Stimulated activated naive CD4-positive, alpha-beta T cell (primary cell): ENCODE measurements around the gene SLC16A11.

ENCODE experiments used
- DNase-seq, 6 experiments: peaks; one replicate each; lab custom pipeline; 2025; lab: John Stamatoyannopoulos, UW

Gene SLC16A11

DNA sequence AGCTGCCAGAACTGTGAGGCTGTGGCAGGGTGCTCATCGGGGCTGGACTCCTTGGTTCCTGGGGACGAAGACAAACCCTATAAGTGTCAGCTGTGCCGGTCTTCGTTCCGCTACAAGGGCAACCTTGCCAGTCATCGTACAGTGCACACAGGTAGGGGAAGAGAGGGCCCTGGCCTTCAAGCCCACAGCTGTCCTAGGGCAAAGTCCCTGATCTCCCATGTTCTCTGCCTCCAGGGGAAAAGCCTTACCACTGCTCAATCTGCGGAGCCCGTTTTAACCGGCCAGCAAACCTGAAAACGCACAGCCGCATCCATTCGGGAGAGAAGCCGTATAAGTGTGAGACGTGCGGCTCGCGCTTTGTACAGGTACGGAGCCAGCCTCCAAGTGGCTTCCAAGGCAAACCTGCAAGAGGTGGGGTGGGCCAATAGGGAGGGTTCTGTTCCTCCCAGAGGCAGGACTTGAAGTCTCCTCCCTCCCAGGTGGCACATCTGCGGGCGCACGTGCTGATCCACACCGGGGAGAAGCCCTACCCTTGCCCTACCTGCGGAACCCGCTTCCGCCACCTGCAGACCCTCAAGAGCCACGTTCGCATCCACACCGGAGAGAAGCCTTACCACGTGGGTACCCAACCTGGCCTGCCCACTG, 17.3 kb downstream of the SLC16A11 start:
- DNase-seq = no peak

DNA sequence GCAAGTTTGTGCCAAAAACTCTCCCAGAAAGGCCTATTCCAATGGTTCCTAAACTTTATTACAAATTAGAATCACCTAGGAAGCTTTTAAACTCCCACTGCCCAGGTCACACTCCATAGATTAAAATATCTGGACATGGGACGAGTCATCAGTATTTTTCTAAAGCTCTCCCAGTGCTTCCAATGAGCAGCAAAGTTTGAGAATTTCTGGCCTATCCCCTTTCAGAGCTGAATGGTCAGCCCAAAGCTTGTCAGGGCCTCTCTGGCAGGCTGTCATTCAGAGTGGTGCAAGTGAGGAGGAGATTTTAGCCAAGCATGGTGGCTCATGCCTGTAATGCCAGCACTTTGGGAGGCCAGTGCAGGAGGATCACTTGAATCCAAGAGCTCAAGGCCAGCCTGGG, 18.6 kb downstream of the SLC16A11 start:
- no peak for DNase-seq

DNA sequence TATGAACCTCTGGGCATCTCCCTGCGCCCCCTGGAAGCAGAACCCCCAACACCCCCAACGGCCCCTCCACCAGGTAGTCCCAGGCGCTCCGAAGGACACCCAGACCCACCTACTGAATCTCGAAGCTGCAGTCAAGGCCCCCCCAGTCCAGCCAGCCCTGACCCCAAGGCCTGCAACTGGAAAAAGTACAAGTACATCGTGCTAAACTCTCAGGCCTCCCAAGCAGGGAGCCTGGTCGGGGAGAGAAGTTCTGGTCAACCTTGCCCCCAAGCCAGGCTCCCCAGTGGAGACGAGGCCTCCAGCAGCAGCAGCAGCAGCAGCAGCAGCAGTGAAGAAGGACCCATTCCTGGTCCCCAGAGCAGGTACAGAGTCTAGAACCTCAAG, 19.5 kb downstream of the SLC16A11 start:
- no peak for DNase-seq

DNA sequence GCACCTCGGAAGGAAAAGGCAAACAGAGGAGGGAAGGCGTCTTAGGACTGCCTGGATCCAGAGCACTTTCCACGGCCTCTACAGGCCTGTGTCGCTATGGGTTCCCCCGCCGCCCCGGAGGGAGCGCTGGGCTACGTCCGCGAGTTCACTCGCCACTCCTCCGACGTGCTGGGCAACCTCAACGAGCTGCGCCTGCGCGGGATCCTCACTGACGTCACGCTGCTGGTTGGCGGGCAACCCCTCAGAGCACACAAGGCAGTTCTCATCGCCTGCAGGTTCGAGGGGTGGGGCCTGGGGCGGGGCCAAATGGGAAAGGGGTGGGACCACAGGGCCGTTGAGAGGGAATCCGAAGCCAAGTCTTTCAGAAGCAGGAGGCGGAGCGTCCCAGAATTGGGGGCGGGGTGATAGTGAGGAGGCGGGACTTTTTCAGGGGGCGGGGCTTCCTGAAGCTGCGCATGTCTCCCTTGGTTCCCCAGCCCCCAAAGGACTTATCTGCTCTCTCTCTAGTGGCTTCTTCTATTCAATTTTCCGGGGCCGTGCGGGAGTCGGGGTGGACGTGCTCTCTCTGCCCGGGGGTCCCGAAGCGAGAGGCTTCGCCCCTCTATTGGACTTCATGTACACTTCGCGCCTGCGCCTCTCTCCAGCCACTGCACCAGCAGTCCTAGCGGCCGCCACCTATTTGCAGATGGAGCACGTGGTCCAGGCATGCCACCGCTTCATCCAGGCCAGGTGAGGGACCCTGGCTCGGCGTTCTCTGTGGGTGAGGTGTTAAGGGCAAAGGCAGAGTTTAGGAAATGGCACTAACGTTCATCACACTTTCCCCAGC, 20.1 kb downstream of the SLC16A11 start:
- DNase-seq = peak; percentile 79 to 96 (median 90)

DNA sequence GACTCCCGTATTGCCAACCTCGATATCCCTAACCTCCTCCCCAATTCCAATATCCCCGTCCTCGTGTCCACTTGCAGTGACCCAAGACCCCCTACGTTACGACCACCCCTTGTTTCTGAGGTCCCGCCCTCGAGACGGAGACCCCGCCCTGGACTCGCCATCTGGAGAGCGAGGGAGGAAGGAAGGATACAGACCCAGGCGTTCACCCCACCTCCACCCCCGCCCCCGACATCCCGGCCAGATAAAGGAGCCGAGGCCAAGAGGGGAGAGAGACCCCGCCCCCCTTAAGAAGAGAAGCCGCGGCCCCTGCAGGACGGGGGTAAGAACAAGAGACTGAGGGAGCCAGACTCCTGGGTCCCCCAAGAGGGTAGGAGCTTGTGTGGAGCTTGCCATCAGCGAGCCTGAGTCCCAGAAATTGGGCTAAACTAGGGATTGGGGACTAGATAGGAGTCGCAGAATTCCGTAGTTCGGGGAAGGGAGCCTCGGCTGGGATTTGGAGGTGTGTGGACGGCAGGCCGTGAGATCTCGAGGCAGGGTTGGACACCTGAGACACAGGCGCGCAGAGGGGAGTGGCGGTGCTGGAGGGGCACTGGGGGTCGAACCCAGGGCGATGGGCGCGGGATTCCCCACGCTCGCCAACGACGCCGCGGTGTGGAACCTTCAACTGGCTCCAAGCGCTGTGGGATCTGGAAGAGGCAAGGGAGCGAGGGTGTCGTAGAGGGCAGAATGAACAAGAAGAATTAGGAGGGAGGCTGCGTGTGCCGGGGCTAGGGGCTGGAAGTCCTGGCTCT, 20.9 kb downstream of the SLC16A11 start, which contains the start of gene BCL6B:
TSS of gene BCL6B (plus strand) at position 270 of the 791 bp plus-strand sequence. CDS start 622 bp downstream, outside the sequence.
- DNase-seq = peak in 1 of 6 experiments; percentile 54

DNA sequence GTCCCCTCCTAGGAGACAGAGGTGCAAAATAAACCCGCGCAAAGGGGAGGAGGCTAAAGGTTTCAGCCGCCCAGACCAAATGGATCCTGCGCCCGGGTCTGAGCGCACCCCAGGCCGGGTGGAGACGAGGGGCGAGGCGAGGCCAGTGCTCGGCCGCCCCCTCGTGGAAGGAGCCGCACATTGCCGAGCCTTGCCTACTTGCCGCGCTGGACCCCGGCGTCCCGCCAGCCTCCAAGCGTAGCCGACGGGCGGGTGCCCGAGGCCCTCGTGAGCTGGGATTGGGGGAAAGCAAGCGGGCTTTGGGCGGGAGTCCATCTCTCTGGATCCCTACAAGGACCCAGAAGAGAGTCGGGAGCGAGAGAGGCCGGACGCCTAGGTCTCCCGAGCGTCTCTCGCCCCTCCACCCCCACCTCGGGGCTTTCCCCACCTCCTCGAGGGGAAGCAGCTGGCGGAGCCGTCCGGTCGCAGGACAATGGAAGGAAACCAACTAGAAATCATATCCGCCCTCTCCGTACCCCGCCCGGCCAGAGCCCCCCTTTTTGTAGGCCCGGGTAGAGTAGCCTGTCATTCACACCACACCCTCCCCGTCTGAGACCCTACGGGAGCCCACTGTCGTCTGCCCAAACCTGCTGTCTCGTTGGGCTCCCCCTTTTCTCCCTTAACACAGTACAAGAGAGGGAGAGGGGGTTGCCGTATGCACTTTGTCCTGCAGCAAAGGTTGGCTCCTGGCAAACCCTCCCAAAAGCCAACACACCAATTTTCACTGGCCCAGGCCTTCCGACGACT, 21.7 kb downstream of the SLC16A11 start:
- DNase-seq = peak; percentile 35 to 72 (median 65)

DNA sequence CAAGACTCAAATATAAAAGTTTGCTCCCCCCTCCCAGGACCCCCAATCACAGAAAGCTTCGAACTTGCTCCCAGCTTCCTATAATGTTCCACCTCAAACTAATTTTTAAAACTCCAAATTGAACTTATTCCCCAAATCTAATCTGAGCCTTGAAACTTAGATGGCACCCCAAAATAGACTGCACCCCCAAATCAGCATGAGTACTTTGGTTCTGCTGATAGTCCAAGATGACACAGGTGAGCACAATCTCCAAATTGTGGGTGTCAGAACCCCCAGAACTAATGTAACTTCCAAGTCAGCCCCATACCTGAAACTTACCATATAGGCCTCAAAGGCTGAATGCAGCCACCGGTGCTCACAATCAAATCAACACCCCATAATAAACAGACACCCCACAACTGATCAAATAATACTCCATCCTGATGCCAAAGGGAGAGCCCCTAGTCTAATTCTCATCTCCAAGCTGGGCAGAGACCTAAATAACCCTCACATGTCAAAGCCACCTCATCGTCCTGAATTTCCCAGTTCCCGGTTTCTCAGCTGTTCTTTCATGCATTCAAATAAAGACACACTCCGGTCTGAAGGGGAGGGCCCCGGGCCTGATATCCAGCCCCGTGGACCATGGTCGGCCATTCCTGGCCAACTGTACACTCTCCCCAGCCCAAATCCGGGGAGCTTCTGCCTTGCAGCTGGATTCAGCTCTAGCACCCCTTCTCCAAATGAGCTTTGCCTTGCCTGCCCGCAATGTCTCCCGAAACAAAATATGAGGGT, 22.8 kb downstream of the SLC16A11 start:
- DNase-seq = no peak

DNA sequence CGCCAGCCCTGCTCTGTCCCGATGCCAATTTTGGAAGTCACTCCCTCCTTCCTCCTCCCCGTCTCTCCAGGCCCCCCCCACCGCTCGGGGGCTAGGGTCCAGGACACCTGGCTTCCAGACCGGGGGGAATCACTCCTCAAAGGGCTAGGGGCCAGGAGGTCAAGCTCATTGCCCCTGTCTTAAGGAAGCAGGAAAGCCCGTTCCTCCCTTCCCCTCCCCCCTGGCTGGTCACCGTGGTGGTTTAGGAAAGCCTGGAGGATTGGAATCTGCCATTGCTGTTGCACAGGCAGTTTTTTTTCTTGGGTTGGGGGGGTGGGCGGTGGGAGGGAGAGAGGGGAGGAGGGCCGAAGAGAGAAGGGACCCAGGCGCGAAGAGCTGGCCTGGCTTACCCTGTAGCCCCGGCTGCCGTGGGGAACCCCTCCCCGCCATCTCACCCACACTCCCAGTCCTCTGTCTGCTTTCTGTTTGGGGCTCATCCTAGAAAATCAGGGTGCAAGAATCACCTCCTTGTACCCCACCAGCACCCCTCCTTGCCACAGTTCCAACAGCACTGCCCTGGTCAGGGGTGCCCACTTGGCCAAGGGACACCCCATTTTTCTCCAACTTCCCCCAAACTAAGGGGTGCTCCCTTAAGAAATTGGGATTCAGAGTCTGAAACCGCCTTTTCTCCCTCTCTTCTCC, 23.9 kb downstream of the SLC16A11 start:
- no peak for DNase-seq

DNA sequence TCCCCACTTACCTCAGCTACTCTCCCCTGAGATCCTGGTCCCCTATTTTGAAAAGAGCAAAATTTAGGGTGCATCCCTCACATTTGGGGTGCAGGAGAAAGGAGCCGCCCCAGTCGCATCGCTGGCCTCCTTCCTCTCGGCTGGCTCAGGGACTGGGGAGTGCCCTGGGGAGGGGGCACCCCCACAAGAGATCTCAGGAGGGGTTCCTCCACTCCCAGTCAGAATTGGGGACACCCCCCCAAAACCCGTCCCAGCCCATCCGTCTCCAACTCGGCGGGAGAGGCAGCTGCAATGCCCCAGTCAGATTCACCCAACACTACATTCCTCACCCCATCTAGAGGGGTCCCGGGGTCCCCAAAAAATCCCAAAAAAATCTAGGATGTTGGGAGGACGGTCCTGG, 24.5 kb downstream of the SLC16A11 start:
- DNase-seq = no peak

DNA sequence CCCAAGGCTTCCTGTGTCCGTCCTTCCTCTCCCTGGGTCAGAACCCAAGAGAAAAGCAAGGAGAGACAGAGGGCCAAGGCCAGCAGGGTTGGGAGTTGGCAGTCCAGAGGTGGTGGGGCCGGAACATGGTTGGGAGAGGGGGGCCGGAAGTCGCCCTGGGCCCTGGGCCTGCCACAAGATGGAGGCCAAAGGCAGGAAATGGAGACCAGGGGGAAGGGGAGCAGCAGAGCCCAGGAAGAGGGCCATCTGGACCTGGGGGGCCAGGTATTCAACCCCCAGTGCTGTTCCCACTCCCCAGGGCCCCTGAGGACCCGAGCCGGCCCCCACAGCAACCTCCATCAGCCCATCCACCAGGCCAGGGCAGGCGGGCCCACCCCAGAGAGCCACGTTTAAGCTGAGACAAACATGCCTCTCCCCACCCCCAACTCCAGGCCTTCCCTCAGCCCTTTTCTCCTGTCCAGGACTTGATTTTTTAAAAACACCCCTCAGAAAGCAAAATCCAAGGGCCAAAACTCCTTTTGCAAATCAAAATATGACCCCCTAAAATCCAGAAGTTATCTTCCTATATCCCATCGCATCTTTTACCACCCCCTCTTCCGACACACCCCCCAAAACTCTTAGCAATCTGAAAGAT, 25.4 kb downstream of the SLC16A11 start:
- DNase-seq = no peak

DNA sequence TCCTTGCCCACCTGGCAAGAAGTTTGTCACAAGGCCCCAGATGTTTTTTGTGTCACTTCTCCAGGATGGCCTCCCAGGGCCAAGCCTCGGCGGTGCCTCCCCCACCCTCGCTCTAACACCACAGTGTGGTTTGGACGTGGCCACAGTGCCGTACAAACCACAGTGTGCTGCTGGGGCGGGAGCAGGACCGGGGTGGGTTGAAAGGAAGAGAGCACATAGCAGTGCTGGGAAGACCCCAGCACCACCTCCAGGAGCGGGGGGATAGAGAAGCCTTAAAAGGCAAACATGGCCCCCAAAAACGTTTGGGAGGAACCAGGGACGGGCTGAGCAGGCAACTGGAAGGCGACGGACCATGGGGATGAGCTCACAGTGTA, 26.1 kb downstream of the SLC16A11 start:
- no peak for DNase-seq

DNA sequence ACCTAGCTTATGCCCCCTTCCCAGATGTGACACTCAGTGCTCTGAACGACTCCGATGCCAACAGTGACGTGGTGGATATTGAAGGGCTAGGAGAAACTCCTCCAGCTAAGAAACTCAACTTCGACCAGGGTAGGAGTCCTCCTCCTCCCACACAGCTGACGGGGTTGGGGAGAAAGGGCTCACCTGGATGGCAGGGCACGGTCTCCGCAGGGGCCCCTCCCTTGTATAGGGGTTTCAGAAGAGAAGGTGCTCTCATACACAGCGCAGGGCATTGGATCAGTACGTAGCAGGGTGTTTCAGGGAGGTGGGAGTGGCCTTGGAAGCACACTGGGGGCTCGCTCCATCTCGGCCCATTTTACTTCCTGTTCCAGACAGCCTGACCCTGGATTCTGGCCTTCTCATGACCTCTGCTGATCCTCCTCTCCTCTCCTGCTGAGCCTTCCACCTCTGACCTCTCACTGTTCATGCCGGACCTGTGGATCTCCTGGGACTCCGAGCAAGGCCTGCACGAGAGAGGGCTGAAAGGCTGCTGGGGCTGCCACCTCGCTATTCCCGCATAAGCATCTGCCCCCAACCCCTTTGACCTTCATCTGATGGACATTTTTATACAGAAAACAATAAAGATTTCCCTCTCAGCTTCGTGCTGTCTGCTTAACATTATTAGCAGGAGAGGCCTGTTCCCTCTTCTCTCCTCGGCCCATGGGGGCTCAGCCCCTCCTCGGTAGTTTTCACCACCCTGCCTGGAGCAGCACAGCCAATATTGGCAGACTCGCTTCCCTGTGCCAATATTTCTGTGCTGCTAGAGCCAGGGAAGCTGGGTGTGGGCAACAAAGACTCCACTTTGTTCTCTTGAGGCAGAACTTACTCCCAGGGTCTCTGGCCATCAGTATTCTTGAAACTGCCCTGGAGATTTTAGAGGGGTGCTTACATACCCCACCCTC, 26.7 kb downstream of the SLC16A11 start:
- DNase-seq = no peak

DNA sequence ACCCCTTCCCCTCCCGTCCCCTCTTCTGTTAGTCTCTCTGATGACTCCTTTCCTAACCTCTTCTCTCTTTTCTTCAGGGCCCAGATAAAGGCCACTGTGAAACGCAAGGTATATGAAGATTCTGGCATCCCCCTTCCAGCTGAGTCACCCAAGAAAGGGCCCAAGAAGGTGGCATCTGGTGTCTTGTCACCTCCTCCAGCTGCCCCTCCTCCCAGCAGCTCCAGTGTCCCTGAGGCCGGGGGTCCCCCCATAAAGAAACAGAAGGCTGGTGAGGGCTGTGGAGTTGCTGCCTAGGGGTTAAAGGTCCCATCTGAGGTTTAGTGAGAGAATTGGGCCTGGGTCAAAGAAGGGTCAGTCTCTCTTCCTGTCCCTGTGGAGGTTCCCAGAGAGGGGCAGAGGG, 27.5 kb downstream of the SLC16A11 start:
- DNase-seq = no peak

DNA sequence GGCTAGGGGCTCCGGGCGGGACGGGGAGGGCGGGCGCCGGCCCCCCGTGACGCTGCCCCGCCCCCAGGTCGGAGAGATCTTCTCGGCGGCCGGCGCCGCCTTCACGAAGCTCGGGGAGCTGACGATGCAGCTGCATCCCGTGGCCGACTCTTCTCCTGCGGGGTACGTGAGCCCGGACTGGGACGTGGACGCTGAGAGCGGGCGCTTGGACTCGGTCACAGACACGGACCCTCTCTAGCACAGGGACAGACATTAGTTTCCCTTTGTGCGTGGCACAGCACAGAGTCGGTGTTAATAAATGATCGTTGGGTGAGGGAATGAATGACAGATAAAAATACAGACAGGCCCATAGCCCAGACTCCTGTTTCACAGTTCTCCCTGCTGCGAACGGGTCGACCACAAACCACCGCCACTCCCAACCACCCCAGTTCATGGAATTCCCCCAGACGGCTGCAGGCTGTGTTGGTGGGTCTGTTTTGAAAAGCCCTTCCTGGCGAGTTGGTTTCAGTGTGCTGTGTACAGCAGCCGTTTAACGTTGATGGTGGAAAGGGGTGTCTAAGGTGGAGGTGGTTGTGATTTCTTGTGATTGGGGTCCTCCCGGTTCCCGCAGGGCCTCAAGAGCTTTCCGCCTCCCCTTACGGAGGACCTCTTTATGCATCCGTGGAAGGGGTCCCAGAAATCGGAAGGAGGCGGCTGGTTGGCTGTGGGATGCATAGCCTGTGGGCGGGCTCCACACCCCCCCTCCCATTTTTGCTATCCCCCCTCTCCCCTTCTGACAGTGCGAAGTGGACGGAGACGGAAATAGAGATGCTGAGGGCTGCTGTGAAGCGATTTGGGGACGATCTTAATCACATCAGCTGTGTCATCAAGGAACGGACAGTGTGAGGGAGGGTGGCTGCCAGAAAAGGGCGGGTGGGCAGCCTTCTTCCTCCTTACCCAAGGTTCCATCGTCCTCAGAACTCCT, 28.6 kb downstream of the SLC16A11 start:
- DNase-seq = peak in 5 of 6 experiments; percentile 75 to 85 (median 80)

DNA sequence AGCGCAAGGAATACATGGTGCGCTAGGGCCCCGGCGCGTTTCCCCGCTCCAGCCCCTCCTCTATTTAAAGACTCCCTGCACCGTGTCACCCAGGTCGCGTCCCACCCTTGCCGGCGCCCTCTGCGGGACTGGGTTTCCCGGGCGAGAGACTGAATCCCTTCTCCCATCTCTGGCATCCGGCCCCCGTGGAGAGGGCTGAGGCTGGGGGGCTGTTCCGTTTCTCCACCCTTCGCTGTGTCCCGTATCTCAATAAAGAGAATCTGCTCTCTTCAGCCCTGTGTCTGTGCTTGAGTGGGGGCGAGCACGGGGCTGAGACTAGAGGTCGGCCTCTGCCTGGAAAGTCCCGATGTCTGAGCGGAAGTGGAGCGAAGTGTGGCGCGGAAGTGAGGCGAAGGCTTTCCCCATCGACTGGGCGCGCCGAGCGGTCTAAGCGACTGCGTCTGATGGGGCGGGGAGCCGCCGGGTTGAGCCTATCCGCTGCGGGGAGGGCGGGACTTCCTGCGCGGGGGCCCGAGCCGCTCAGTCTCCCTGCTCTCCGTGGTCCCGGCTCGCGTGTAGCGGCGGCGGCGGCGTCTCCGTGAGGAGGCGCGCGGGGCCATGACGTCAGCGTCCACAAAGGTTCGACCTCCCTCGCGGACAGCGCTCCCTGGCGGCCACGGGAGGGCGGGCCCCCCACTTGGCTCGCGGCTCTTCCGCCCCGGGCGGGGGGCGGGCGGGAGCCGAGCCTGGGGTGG, 29.5 kb downstream of the SLC16A11 start:
- peak; percentile 94 to 98 (median 97) for DNase-seq

DNA sequence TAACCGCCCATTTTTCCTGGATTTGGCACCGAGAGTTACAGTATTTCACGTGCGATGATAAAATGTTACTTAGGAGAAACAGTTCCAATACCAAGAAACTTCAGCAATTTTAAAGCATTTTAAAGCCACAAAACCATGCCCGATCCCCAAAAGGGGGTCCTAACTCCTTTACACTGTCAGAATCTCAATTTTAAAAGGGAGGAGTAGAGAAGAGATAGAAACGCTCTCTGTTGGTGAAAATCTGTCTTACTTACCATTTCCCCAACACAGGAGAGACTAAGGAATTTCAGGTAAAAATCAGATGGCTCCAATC, 32.0 kb downstream of the SLC16A11 start:
- no peak for DNase-seq

DNA sequence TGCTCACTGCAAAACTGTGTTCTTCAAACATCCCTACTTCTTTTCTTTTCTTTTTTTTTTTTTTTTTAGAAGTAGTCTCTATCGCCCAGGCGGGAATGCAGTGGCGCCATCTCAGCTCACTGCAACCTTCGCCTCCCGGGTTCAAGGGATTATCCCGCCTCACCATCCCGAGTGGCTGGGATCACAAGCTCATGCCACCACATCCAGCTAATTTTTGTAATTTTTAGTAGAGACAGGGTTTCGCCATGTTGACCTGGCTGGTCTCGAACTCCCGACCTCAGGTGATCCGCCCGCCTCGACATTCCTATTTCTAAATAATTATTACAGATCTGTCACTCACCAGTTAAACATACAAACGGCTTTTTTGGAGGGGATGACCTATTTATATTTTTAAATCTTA, 32.5 kb downstream of the SLC16A11 start:
- DNase-seq = no peak
